Right forelimb (tissue), 1 donor: ENCODE measurements around the gene SUSD4.

Experiments
- DNase-seq: peaks from one replicate; pipeline ENCODE4 v3.0.0-alpha.2; 2018

The SUSD4 gene

GRCh38 chr1:223176437-223176836 is 187.5 kb downstream of the SUSD4 start:
- DNase-seq, result no peak

GRCh38 chr1:223175633-223176032 is 188.3 kb downstream of the SUSD4 start:
- DNase-seq, result no peak

GRCh38 chr1:223175032-223175431 is 188.9 kb downstream of the SUSD4 start:
- no peak for DNase-seq
